Liver (tissue), 3 donors: ENCODE data around the gene YBX2.

ENCODE experiments used
- CTCF ChIP-seq: fragments of 150-350 bp; IDR thresholded peaks from 2 replicates; pipeline ENCODE4 v1.5.1; 2017; ENCODE audit warnings: improper control_type of control experiment, low read depth, low read length; ENCODE audit not compliant: missing input control
- EGR1 ChIP-seq, 2 donors: IDR thresholded peaks; 2 replicates each; pipeline ENCODE4 v1.6.1; 2016 to 2018; ENCODE audit warnings: antibody characterized with exemption in 2 of 2, low read depth in 2 of 2
- FOXA1 ChIP-seq: IDR thresholded peaks from 2 replicates; pipeline ENCODE4 v1.6.1; 2016; ENCODE audit warnings: antibody characterized with exemption
- GABPA ChIP-seq, 2 donors: IDR thresholded peaks in 1 of 2; conservative IDR thresholded peaks in 1 of 2; 2 replicates each; pipeline ENCODE4 v1.6.1; 2016; ENCODE audit warnings: antibody characterized with exemption in 2 of 2, mild to moderate bottlenecking in 1 of 2, moderate library complexity in 1 of 2
- HNF4A ChIP-seq, 2 donors: conservative IDR thresholded peaks; 2 replicates each; pipeline ENCODE4 v1.6.1; 2016; ENCODE audit warnings: antibody characterized with exemption in 2 of 2, mild to moderate bottlenecking in 2 of 2
- HNF4G ChIP-seq: IDR thresholded peaks from 2 replicates; pipeline ENCODE4 v1.6.1; 2016; ENCODE audit warnings: antibody characterized with exemption
- JUND ChIP-seq, 2 donors: IDR thresholded peaks; 2 replicates each; pipeline ENCODE4 v1.6.1; 2016; ENCODE audit warnings: antibody characterized with exemption in 2 of 2
- MAX ChIP-seq: IDR thresholded peaks from 2 replicates; pipeline ENCODE4 v1.6.1; 2016; ENCODE audit warnings: antibody characterized with exemption
- REST ChIP-seq: IDR thresholded peaks from 2 replicates; pipeline ENCODE4 v1.6.1; 2016; ENCODE audit warnings: antibody characterized with exemption, mild to moderate bottlenecking
- TAF1 ChIP-seq: conservative IDR thresholded peaks from 2 replicates; pipeline ENCODE4 v1.6.1; 2016; ENCODE audit warnings: antibody characterized with exemption, mild to moderate bottlenecking
- YY1 ChIP-seq: IDR thresholded peaks from 2 replicates; pipeline ENCODE4 v1.6.1; 2016; ENCODE audit warnings: antibody characterized with exemption, mild to moderate bottlenecking
- donor health status: healthy.
- donor health status: healthy.

GRCh38 chr17:7242717-7243452 lies 51.6 kb downstream of the YBX2 start:
- TF ChIP-seq REST (peak; percentile 57), CTCF (no peak), EGR1 (IDR thresholded peaks at IDR 0.05; ENCODE audit: low read depth in 2 of 2) (peak; percentile 17 to 75), HNF4G (no peak), MAX (peak; percentile 45), TAF1 (no peak), GABPA (IDR thresholded peaks at IDR 0.05 in 1 of 2, conservative IDR thresholded peaks at IDR 0.05 in 1 of 2) (peak in 1 of 2 donors; percentile 68), JUND (IDR thresholded peaks at IDR 0.05) (no peak), YY1 (peak; percentile 80), FOXA1 (no peak), HNF4A (conservative IDR thresholded peaks at IDR 0.05) (no peak)
